ENCODE results near the gene CDH19. TPM values are rescaled to one million over a fixed set of nuclear protein-coding genes. Genes with fewer than 3 reads are reported as not detected.

CDH19 gene
- 2.3 TPM for total RNA-seq
- 1 to 10 TPM in 7 of 8 donors, under 1 TPM in 1; 0.82 to 6.5 (median 2.1) TPM for polyA plus RNA-seq (ENCODE audit: insufficient read depth in 1 of 8, insufficient read length in 8 of 8, low replicate concordance in 1 of 8)
- long read RNA-seq, donor 1 = 0 reads
- long read RNA-seq, donor 2 = 0 reads
- long read RNA-seq, donor 3 = 0 reads
- long read RNA-seq, donor 4 = 0 reads
- long read RNA-seq, donor 5 = 0 reads
- long read RNA-seq, donor 6 = 0 reads
- long read RNA-seq, donor 7 = 0 reads
- long read RNA-seq, donor 8 = 0 reads
- long read RNA-seq, donor 9 = 0 reads
- long read RNA-seq, donor 10 = 0 reads
- long read RNA-seq, donor 11, partial matches to known transcripts = 24 of 24 reads
- long read RNA-seq, donor 11, other reads (novel, unspliced or antisense) = 0 of 24 reads

GRCh38 chr18:66603941-66604627 lies at the start of gene CDH19:
Gene CDH19 (minus strand): TSS chr18:66604090. CDS start chr18:66572204, 31,886 bp downstream.
- Histone ChIP-seq H3K27me3 (ENCODE audit: control insufficient read depth, insufficient read depth, low read length) (no peaks in the 10 kb centered on the region), H3K36me3 (ENCODE audit: control insufficient read depth, insufficient read depth, low read length) (no peaks in the 10 kb centered on the region), H3K4me1 (ENCODE audit: control insufficient read depth, insufficient read depth, low read length) (no peaks in the 10 kb centered on the region), H3K4me3 (ENCODE audit: low read length) (no peak within 1 kb of the TSS), H3K27ac (ENCODE audit: low read length) (no peak within 1 kb of the TSS), H3K9me3 (replicated peaks; ENCODE audit: control insufficient read depth, low read depth, low read length) (no peaks in the 10 kb centered on the region)
- no CpG with 5 or more reads among the region's 9 CpGs for WGBS (ENCODE audit: insufficient coverage)
- DNase-seq = peak; percentile 16

- no peak overlapping the region for H3K4me3 ChIP-seq (ENCODE audit: low read length)
- WGBS (ENCODE audit: insufficient coverage) = no CpG with 5 or more reads among the region's 1 CpG
- no peaks in the 10 kb centered on the region for H3K9me3 ChIP-seq (replicated peaks; ENCODE audit: control insufficient read depth, low read depth, low read length)
- no peaks in the 10 kb centered on the region for H3K36me3 ChIP-seq (ENCODE audit: control insufficient read depth, insufficient read depth, low read length)
- H3K27ac ChIP-seq (ENCODE audit: low read length) = no peak overlapping the region
- H3K27me3 ChIP-seq (ENCODE audit: control insufficient read depth, insufficient read depth, low read length) = no peaks in the 10 kb centered on the region
- no peaks in the 10 kb centered on the region for H3K4me1 ChIP-seq (ENCODE audit: control insufficient read depth, insufficient read depth, low read length)
- DNase-seq = no peak
Observed at GRCh38 chr18:66647671-66648070, 43.8 kb upstream of the CDH19 start.

GRCh38 chr18:66646609-66647008 lies 42.7 kb upstream of the CDH19 start:
- 100% methylated on average over 2 of the region's 2 CpGs for WGBS (ENCODE audit: insufficient coverage)
- no peaks in the 10 kb centered on the region for H3K36me3 ChIP-seq (ENCODE audit: control insufficient read depth, insufficient read depth, low read length)
- no peaks in the 10 kb centered on the region for H3K27me3 ChIP-seq (ENCODE audit: control insufficient read depth, insufficient read depth, low read length)
- no peaks in the 10 kb centered on the region for H3K4me1 ChIP-seq (ENCODE audit: control insufficient read depth, insufficient read depth, low read length)
- DNase-seq = no peak
- no peak overlapping the region for H3K27ac ChIP-seq (ENCODE audit: low read length)
- H3K4me3 ChIP-seq (ENCODE audit: low read length) = no peak overlapping the region
- no peaks in the 10 kb centered on the region for H3K9me3 ChIP-seq (replicated peaks; ENCODE audit: control insufficient read depth, low read depth, low read length)

- no CpG with 5 or more reads among the region's 1 CpG for WGBS (ENCODE audit: insufficient coverage)
- H3K36me3 ChIP-seq (ENCODE audit: control insufficient read depth, insufficient read depth, low read length) = no peaks in the 10 kb centered on the region
- H3K4me1 ChIP-seq (ENCODE audit: control insufficient read depth, insufficient read depth, low read length) = no peaks in the 10 kb centered on the region
- no peak overlapping the region for H3K27ac ChIP-seq (ENCODE audit: low read length)
- H3K4me3 ChIP-seq (ENCODE audit: low read length) = no peak overlapping the region
- H3K27me3 ChIP-seq (ENCODE audit: control insufficient read depth, insufficient read depth, low read length) = no peaks in the 10 kb centered on the region
- no peak for DNase-seq
- no peaks in the 10 kb centered on the region for H3K9me3 ChIP-seq (replicated peaks; ENCODE audit: control insufficient read depth, low read depth, low read length)
Observed at GRCh38 chr18:66645983-66646382, 42.1 kb upstream of the CDH19 start.

GRCh38 chr18:66641056-66641455 lies 37.2 kb upstream of the CDH19 start:
- H3K27me3 ChIP-seq (ENCODE audit: control insufficient read depth, insufficient read depth, low read length) = no peaks in the 10 kb centered on the region
- no peaks in the 10 kb centered on the region for H3K36me3 ChIP-seq (ENCODE audit: control insufficient read depth, insufficient read depth, low read length)
- no peaks in the 10 kb centered on the region for H3K4me1 ChIP-seq (ENCODE audit: control insufficient read depth, insufficient read depth, low read length)
- WGBS (ENCODE audit: insufficient coverage) = no CpG with 5 or more reads among the region's 4 CpGs
- H3K27ac ChIP-seq (ENCODE audit: low read length) = no peak overlapping the region
- H3K4me3 ChIP-seq (ENCODE audit: low read length) = no peak overlapping the region
- H3K9me3 ChIP-seq (replicated peaks; ENCODE audit: control insufficient read depth, low read depth, low read length) = no peaks in the 10 kb centered on the region
- no peak for DNase-seq

GRCh38 chr18:66640431-66640830 lies 36.5 kb upstream of the CDH19 start:
- H3K9me3 ChIP-seq (replicated peaks; ENCODE audit: control insufficient read depth, low read depth, low read length) = no peaks in the 10 kb centered on the region
- H3K4me1 ChIP-seq (ENCODE audit: control insufficient read depth, insufficient read depth, low read length) = no peaks in the 10 kb centered on the region
- no peaks in the 10 kb centered on the region for H3K36me3 ChIP-seq (ENCODE audit: control insufficient read depth, insufficient read depth, low read length)
- no peak overlapping the region for H3K4me3 ChIP-seq (ENCODE audit: low read length)
- H3K27ac ChIP-seq (ENCODE audit: low read length) = no peak overlapping the region
- no peaks in the 10 kb centered on the region for H3K27me3 ChIP-seq (ENCODE audit: control insufficient read depth, insufficient read depth, low read length)
- peak; percentile 41 for DNase-seq
- 30% methylated on average over 3 of the region's 4 CpGs for WGBS (ENCODE audit: insufficient coverage)

GRCh38 chr18:66638856-66639629 lies 35.2 kb upstream of the CDH19 start:
- H3K27ac ChIP-seq (ENCODE audit: low read length) = no peak overlapping the region

GRCh38 chr18:66635342-66635741 lies 31.5 kb upstream of the CDH19 start:
- Histone ChIP-seq H3K4me3 (ENCODE audit: low read length) (no peak overlapping the region), H3K36me3 (ENCODE audit: control insufficient read depth, insufficient read depth, low read length) (no peaks in the 10 kb centered on the region), H3K27ac (ENCODE audit: low read length) (no peak overlapping the region), H3K4me1 (ENCODE audit: control insufficient read depth, insufficient read depth, low read length) (no peaks in the 10 kb centered on the region), H3K27me3 (ENCODE audit: control insufficient read depth, insufficient read depth, low read length) (no peaks in the 10 kb centered on the region), H3K9me3 (replicated peaks; ENCODE audit: control insufficient read depth, low read depth, low read length) (no peaks in the 10 kb centered on the region)
- no peak for DNase-seq

More at GRCh38 chr18:66638856-66639629, 35.2 kb upstream of the CDH19 start:
- no peaks in the 10 kb centered on the region for H3K36me3 ChIP-seq (ENCODE audit: control insufficient read depth, insufficient read depth, low read length)
- H3K4me3 ChIP-seq (ENCODE audit: low read length) = no peak overlapping the region
- no peaks in the 10 kb centered on the region for H3K27me3 ChIP-seq (ENCODE audit: control insufficient read depth, insufficient read depth, low read length)
- 83% methylated on average over 1 of the region's 5 CpGs for WGBS (ENCODE audit: insufficient coverage)
- DNase-seq = peak; percentile 10
- no peaks in the 10 kb centered on the region for H3K9me3 ChIP-seq (replicated peaks; ENCODE audit: control insufficient read depth, low read depth, low read length)
- H3K4me1 ChIP-seq (ENCODE audit: control insufficient read depth, insufficient read depth, low read length) = no peaks in the 10 kb centered on the region

- WGBS (ENCODE audit: insufficient coverage) = no CpG with 5 or more reads among the region's 1 CpG
- H3K36me3 ChIP-seq (ENCODE audit: control insufficient read depth, insufficient read depth, low read length) = no peaks in the 10 kb centered on the region
- H3K9me3 ChIP-seq (replicated peaks; ENCODE audit: control insufficient read depth, low read depth, low read length) = no peaks in the 10 kb centered on the region
- no peak for DNase-seq
- no peaks in the 10 kb centered on the region for H3K4me1 ChIP-seq (ENCODE audit: control insufficient read depth, insufficient read depth, low read length)
- H3K27ac ChIP-seq (ENCODE audit: low read length) = no peak overlapping the region
- no peaks in the 10 kb centered on the region for H3K27me3 ChIP-seq (ENCODE audit: control insufficient read depth, insufficient read depth, low read length)
- H3K4me3 ChIP-seq (ENCODE audit: low read length) = no peak overlapping the region
Observed at GRCh38 chr18:66632756-66633155, 28.9 kb upstream of the CDH19 start.

GRCh38 chr18:66630831-66631230 lies 26.9 kb upstream of the CDH19 start:
- no peak for DNase-seq
- no peak overlapping the region for H3K4me3 ChIP-seq (ENCODE audit: low read length)
- no peaks in the 10 kb centered on the region for H3K36me3 ChIP-seq (ENCODE audit: control insufficient read depth, insufficient read depth, low read length)
- H3K27me3 ChIP-seq (ENCODE audit: control insufficient read depth, insufficient read depth, low read length) = no peaks in the 10 kb centered on the region
- H3K4me1 ChIP-seq (ENCODE audit: control insufficient read depth, insufficient read depth, low read length) = no peaks in the 10 kb centered on the region
- no CpG with 5 or more reads among the region's 1 CpG for WGBS (ENCODE audit: insufficient coverage)
- H3K27ac ChIP-seq (ENCODE audit: low read length) = no peak overlapping the region
- H3K9me3 ChIP-seq (replicated peaks; ENCODE audit: control insufficient read depth, low read depth, low read length) = no peaks in the 10 kb centered on the region
